Measurements from ENCODE around the gene HOXD13.

DNA sequence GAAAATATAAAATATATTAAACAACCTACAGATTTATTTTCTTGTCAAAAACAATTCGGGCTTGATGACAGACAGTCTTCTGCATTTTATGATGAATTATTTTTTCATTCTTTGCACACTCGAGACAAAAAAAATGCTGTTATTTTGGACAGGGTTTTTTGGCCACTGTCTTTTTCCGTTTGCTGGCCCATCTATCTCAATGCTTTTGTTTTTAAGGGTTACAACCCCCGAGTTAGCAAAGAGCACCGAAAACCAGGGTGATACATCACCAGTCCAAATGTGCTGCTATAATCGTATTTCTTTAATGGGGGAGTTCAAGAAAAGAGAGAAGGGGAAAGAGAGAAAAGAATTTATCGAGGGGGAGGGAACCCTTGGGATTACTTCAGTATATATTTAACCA, 16.5 kb upstream of the HOXD13 start:
- no peak for TF ChIP-seq EZH2 (IDR thresholded peaks at IDR 0.05; ENCODE audit: low read length, missing control alignments)
- TF ChIP-seq, protein P1, sequence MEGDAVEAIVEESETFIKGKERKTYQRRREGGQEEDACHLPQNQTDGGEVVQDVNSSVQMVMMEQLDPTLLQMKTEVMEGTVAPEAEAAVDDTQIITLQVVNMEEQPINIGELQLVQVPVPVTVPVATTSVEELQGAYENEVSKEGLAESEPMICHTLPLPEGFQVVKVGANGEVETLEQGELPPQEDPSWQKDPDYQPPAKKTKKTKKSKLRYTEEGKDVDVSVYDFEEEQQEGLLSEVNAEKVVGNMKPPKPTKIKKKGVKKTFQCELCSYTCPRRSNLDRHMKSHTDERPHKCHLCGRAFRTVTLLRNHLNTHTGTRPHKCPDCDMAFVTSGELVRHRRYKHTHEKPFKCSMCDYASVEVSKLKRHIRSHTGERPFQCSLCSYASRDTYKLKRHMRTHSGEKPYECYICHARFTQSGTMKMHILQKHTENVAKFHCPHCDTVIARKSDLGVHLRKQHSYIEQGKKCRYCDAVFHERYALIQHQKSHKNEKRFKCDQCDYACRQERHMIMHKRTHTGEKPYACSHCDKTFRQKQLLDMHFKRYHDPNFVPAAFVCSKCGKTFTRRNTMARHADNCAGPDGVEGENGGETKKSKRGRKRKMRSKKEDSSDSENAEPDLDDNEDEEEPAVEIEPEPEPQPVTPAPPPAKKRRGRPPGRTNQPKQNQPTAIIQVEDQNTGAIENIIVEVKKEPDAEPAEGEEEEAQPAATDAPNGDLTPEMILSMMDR (conservative IDR thresholded peaks at IDR 0.05 in 1 of 2, IDR thresholded peaks at IDR 0.05 in 1 of 2; ENCODE audit: low read depth in 1 of 2, low read length in 2 of 2): no peak

Data from fibroblast of lung (primary cell).